Measurements from ENCODE around the gene LRP8.

DNA sequence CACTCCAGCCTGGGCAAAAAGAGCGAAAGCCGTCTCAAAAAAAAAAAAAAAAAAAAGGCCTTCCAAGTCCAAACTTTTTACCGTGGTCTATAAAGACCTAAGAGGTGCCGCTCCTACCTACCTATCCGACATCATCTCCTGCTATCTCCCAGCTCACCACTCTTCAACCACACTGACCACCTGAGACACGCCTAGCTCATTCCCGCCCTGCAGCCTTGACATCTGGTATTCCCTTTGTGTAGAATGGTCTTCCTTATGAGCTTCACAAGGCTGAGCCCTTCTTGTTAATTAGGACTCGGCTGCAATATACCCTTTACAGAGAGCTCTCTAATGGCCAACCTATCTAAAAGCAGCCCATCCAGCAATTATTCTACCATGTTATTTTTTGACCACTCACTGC is 90.2 kb downstream of the LRP8 start:
- TF ChIP-seq CTCF (conservative IDR thresholded peaks at IDR 0.05), result no peak
- TF ChIP-seq ZFX (IDR thresholded peaks at IDR 0.05), result no peak
